Keratinocyte (primary cell): ENCODE measurements around the gene GAPVD1. TPM values are rescaled to one million over a fixed set of nuclear protein-coding genes. Genes with fewer than 3 reads are reported as not detected.

ENCODE experiments used
- DNase-seq: peaks from one replicate; pipeline ENCODE4 v3.0.0-alpha.2; 2011; ENCODE audit warnings: low read depth, missing footprints, low spot score
- FAIRE-seq: peaks from 2 replicates; lab custom pipeline; 2011; peaks lifted over from hg19 to GRCh38; lab: Jason Lieb, UNC
- H2AFZ ChIP-seq: 2 replicates; pipeline ENCODE4 v1.6.0; 2012; ENCODE audit warnings: low read length, control low read depth, inconsistent platforms; ENCODE audit not compliant: control insufficient read depth
- H3K27ac ChIP-seq: 2 replicates; pipeline ENCODE4 v1.5.1; 2011; ENCODE audit warnings: low read length; ENCODE audit not compliant: control insufficient read depth, insufficient read depth
- H3K27me3 ChIP-seq: 3 replicates; pipeline ENCODE4 v1.6.0; 2011; ENCODE audit warnings: low read length; ENCODE audit not compliant: control insufficient read depth, insufficient read depth; ENCODE audit errors: extremely low read depth
- H3K36me3 ChIP-seq, 2 experiments: 2 replicates in 1 of 2; 3 replicates in 1 of 2; pipeline ENCODE4 v1.5.1; 2011; ENCODE audit warnings: low read length in 2 of 2, mild to moderate bottlenecking in 1 of 2; ENCODE audit not compliant: control insufficient read depth in 2 of 2, insufficient read depth in 2 of 2; ENCODE audit errors: extremely low read depth in 1 of 2
- H3K4me1 ChIP-seq: 3 replicates; pipeline ENCODE4 v1.5.1; 2011; ENCODE audit warnings: low read length; ENCODE audit not compliant: control insufficient read depth, insufficient read depth; ENCODE audit errors: extremely low read depth
- H3K4me2 ChIP-seq: 3 replicates; pipeline ENCODE4 v1.6.0; 2011; ENCODE audit warnings: low read depth, low read length; ENCODE audit not compliant: control insufficient read depth, insufficient read depth; ENCODE audit errors: extremely low read depth
- H3K4me3 ChIP-seq, 3 experiments: fragments of 200-600 bp in 1 of 3; sonication (generic) in 1 of 3; 2 replicates in 2 of 3; 3 replicates in 1 of 3; pipeline ENCODE4 v1.5.1; 2011 to 2016; ENCODE audit warnings: low read length in 3 of 3, mild to moderate bottlenecking in 3 of 3, control low read depth in 2 of 3, inconsistent platforms in 1 of 3, low read depth in 1 of 3, mixed read lengths in 1 of 3, mixed run types in 1 of 3, moderate library complexity in 1 of 3; ENCODE audit not compliant: control insufficient read depth in 2 of 3, insufficient read depth in 2 of 3; ENCODE audit errors: extremely low read depth in 1 of 3
- H3K79me2 ChIP-seq: 2 replicates; pipeline ENCODE4 v1.6.0; 2012; ENCODE audit warnings: low read length; ENCODE audit not compliant: control insufficient read depth, insufficient read depth
- H3K9ac ChIP-seq: 3 replicates; pipeline ENCODE4 v1.6.0; 2011; ENCODE audit warnings: low read length; ENCODE audit not compliant: control insufficient read depth, insufficient read depth; ENCODE audit errors: extremely low read depth
- H3K9me1 ChIP-seq: 3 replicates; pipeline ENCODE4 v1.6.0; 2011; ENCODE audit warnings: low read length; ENCODE audit not compliant: control insufficient read depth, insufficient read depth; ENCODE audit errors: extremely low read depth
- H3K9me3 ChIP-seq: 2 replicates; pipeline ENCODE4 v1.5.1; 2012; ENCODE audit warnings: low read depth, low read length; ENCODE audit not compliant: control insufficient read depth
- H4K20me1 ChIP-seq: 3 replicates; pipeline ENCODE4 v1.6.0; 2011; ENCODE audit warnings: low read length; ENCODE audit not compliant: control insufficient read depth, insufficient read depth; ENCODE audit errors: extremely low read depth
- EZH2 ChIP-seq: IDR thresholded peaks from one replicate; pipeline ENCODE4 v1.6.1; 2012; ENCODE audit warnings: inconsistent platforms, mild to moderate bottlenecking, low read length, moderate library complexity
- dilution Hi-C: fragments of 300-500 bp; cut with MboI; formaldehyde crosslinking; loops from one replicate; pipeline ENCODE4 v1.7.0; 2020; ENCODE audit warnings: low sequenced_read_pairs; ENCODE audit not compliant: extremely low pct_ligation_motif_present
- polyA plus RNA-seq, 5 experiments: library from polyadenylated mRNA; depleted of rRNA in 3 of 5; stranded (reverse) in 3 of 5; stranded (forward) in 1 of 5; unstranded in 1 of 5; fragments of >200 nt; gene quantifications; 1 replicate in 1 of 5; 2 replicates in 3 of 5; 3 replicates in 1 of 5; pipeline versions ENCODE4 v1.2.1 to v1.2.3, GENCODE V29; 2011 to 2012; ENCODE audit warnings: missing spikeins in 2 of 5, low read depth in 1 of 5, low replicate concordance in 1 of 5
- TF ChIP-seq, protein P1 (sequence below), 3 experiments: IDR thresholded peaks in 1 of 3; conservative IDR thresholded peaks in 1 of 3; optimal IDR thresholded peaks in 1 of 3; 2 replicates in 2 of 3; 3 replicates in 1 of 3; pipeline versions ENCODE3 to v1.5.1; 2011; ENCODE audit warnings: low read length in 3 of 3, mild to moderate bottlenecking in 3 of 3, moderate library complexity in 2 of 3, control low read depth in 1 of 3, inconsistent platforms in 1 of 3; ENCODE audit not compliant: insufficient read depth in 2 of 3; ENCODE audit errors: extremely low read depth in 1 of 3

The GAPVD1 gene
- polyA plus RNA-seq, 1 donor (not counting 4 experiments of a cell fraction or from before 2014, with no cell fraction given) = 23.2 TPM

DNA sequence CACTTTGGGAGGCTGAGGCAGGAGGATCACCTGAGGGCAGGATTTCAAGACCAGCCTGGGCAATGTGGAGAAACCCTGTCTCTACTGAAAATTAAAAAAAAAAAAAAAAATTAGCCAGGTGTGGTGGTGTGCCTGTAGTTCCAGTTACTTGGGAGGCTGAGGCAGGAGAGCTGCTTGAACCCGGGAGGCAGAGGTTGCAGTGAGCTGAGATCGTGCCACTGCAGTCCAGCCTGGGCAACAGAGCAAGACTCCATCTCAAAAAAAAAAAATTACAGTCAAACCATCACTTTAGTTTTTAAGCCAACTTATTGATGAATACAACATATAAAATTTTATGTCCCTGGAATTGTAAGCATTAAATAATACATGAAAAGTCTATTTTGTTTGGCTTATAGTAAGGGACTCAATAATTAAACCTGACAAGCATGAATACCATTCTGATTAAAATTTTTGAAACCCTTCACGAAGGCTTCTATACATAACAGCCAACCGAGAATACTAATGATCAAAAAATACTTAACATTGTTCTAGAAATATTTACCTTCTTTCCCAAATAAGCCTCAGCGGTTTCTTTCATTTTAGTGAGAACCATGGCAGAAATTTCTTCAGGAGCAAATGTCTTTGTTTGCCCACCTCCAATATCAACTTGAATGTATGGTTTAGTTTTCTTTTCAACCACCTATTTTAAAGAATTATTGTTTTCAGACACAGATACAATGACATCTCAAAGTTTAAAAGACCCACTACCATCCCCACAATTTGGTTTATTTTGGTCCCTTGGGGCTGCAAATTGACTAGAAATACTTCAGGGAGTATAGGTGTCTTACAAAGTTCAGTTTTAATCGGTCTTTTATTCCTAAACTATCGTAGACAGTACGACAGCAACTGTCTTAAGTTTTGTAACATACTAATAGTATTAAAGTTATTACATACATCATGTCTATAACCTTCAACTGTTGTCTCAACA, 21.7 kb upstream of the GAPVD1 start:
- no peak for FAIRE-seq
- peaks cover 43% of the 10 kb centered on the region for H3K4me1 ChIP-seq

DNA sequence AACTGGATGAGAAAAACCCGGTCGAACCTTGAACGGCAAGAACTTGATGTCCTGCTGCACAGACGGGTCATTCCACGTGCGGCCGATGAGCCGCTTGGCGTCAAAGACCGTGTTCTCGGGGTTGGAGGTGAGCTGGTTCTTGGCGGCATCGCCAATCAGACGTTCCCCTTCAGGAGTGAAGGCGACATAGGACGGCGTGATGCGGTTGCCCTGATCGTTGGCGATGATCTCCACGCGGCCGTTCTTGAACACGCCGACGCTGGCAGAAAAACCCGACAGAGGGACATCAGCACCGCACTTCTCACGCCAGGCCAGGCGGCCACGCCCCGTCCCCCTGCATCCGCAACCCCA, 21.0 kb upstream of the GAPVD1 start:
- TF ChIP-seq, protein P1, sequence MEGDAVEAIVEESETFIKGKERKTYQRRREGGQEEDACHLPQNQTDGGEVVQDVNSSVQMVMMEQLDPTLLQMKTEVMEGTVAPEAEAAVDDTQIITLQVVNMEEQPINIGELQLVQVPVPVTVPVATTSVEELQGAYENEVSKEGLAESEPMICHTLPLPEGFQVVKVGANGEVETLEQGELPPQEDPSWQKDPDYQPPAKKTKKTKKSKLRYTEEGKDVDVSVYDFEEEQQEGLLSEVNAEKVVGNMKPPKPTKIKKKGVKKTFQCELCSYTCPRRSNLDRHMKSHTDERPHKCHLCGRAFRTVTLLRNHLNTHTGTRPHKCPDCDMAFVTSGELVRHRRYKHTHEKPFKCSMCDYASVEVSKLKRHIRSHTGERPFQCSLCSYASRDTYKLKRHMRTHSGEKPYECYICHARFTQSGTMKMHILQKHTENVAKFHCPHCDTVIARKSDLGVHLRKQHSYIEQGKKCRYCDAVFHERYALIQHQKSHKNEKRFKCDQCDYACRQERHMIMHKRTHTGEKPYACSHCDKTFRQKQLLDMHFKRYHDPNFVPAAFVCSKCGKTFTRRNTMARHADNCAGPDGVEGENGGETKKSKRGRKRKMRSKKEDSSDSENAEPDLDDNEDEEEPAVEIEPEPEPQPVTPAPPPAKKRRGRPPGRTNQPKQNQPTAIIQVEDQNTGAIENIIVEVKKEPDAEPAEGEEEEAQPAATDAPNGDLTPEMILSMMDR (optimal IDR thresholded peaks at IDR 0.05 in 1 of 3, IDR thresholded peaks at IDR 0.05 in 1 of 3, conservative IDR thresholded peaks at IDR 0.05 in 1 of 3; ENCODE audit: extremely low read depth in 1 of 3, insufficient read depth in 2 of 3, low read length in 3 of 3) = no peak
- no peak for TF ChIP-seq EZH2
- H3K36me3 ChIP-seq = peaks cover 21 to 40% of the 10 kb centered on the region in 2 experiments
- H3K27ac ChIP-seq = peak overlapping the region; percentile 94
- peaks cover 61% of the 10 kb centered on the region for H3K79me2 ChIP-seq
- no peaks in the 10 kb centered on the region for H3K9me3 ChIP-seq
- H4K20me1 ChIP-seq = peaks cover 43% of the 10 kb centered on the region
- DNase-seq (no peak), FAIRE-seq (no peak)
- H3K27me3 ChIP-seq = no peaks in the 10 kb centered on the region
- H3K4me2 ChIP-seq = peak overlapping the region; percentile 84
- H2AFZ ChIP-seq = no peak overlapping the region
- peaks cover 43% of the 10 kb centered on the region for H3K4me1 ChIP-seq
- H3K9me1 ChIP-seq = no peaks in the 10 kb centered on the region
- peak overlapping the region; percentile 99 for H3K9ac ChIP-seq
- dilution Hi-C loops = no loop called here
- peak overlapping the region; percentile 99 for H3K4me3 ChIP-seq

More for the DNA sequence above, 21.7 kb upstream of the GAPVD1 start:
- Histone ChIP-seq H3K4me2 (peak overlapping the region; percentile 84), H3K9ac (peak overlapping the region; percentile 99), H3K27me3 (no peaks in the 10 kb centered on the region), H3K4me3 (peak overlapping the region; percentile 99), H4K20me1 (peaks cover 43% of the 10 kb centered on the region), H3K9me1 (no peaks in the 10 kb centered on the region), H3K27ac (peak overlapping the region; percentile 94), H3K36me3 (peaks cover 21 to 40% of the 10 kb centered on the region in 2 experiments), H3K9me3 (no peaks in the 10 kb centered on the region), H2AFZ (no peak overlapping the region), H3K79me2 (peaks cover 61% of the 10 kb centered on the region)
- dilution Hi-C loops = no loop called here
- no peak for TF ChIP-seq EZH2
- TF ChIP-seq, protein P1 (optimal IDR thresholded peaks at IDR 0.05 in 1 of 3, IDR thresholded peaks at IDR 0.05 in 1 of 3, conservative IDR thresholded peaks at IDR 0.05 in 1 of 3; ENCODE audit: extremely low read depth in 1 of 3, insufficient read depth in 2 of 3, low read length in 3 of 3) = no peak
- no peak for DNase-seq
